DMS153 (cell line): Measurements from ENCODE around the gene CDIPT.

Source experiments
- DNase-seq: peaks from one replicate; lab custom pipeline; 2025; lab: John Stamatoyannopoulos, UW

Gene CDIPT

GRCh38 chr16:29809850-29810698 lies 53.0 kb downstream of the CDIPT start:
- no peak for DNase-seq

DNA sequence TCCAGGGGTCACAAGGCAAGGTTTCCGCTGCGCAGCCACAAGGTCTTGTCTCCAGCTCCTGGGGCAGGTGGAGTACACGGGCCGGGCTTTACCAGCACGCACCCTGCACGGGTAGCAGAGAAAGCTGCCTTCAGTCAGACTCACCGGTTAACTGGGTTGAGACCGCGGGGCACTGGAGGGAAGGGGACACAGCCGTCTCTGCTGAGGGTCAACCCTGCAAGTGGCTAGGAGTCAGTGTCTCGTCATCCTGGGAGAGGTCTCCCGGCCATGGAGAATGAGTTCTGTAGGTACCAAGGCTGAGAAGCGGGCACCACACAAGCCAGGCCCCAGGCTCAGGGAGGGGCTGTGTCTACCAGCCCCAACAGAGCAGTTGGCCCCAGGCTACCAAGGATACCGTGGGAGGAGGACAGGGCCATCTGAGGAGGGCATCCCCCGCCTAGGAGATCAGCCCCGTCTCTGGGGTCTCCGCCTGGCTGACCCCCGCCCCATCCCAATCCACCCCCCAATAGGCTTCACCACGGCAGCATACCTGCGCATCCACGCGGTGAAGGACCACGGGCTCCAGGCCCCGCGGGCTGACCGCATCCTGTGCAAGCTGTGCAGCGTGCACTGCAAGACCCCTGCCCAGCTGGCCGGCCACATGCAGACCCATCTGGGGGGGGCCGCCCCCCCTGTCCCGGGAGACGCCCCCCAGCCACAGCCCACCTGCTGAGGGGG lies 53.8 kb downstream of the CDIPT start:
- DNase-seq = no peak
